HFF-Myc (cell line): ENCODE measurements around the gene ACVR1.

Experiments
- DNase-seq: peaks from one replicate; pipeline ENCODE4 v3.0.0-alpha.2; 2011; ENCODE audit warnings: low read depth; ENCODE audit errors: extremely low read depth
- H3K4me3 ChIP-seq: replicated peaks from 2 replicates; pipeline ENCODE4 v1.5.1; 2011; ENCODE audit warnings: low read depth, mild to moderate bottlenecking, control low read depth, low read length
- TF ChIP-seq, protein P1 (sequence below): IDR thresholded peaks from 2 replicates; pipeline ENCODE4 v1.5.1; 2012; ENCODE audit warnings: mild to moderate bottlenecking, low read depth, low read length, control low read depth; ENCODE audit errors: missing control alignments

The ACVR1 gene

DNA sequence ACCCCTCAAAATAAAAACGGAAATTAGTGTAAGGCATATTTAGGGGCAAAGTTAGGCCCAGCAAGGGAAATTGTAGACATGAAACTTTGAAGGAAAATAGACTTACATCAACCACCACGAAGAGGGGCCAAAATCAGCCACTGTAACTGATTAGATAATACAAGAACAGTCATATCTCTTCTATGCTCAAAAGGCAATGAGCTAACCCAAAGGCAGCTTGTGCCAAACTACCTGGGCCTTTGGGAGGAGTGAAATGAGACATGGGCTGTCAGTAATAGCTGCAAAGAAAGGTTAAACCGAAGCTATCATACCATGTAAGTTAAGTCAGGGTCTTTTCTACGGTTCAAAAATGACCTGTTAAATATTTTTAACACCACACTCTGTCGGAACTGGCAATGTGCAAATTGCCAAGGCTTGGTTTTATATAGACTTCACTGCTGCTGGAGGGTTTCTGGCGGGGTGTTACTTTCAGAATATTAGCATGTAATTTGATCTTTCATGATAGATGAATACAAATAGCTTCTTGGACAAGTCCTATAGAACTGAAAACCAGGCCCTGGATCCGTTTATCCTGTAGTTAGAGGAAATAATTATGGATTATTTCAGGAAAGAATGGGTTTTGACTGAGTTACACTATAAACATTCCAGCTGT is 69.6 kb downstream of the ACVR1 start:
- no peak overlapping the region for H3K4me3 ChIP-seq
- TF ChIP-seq, protein P1, sequence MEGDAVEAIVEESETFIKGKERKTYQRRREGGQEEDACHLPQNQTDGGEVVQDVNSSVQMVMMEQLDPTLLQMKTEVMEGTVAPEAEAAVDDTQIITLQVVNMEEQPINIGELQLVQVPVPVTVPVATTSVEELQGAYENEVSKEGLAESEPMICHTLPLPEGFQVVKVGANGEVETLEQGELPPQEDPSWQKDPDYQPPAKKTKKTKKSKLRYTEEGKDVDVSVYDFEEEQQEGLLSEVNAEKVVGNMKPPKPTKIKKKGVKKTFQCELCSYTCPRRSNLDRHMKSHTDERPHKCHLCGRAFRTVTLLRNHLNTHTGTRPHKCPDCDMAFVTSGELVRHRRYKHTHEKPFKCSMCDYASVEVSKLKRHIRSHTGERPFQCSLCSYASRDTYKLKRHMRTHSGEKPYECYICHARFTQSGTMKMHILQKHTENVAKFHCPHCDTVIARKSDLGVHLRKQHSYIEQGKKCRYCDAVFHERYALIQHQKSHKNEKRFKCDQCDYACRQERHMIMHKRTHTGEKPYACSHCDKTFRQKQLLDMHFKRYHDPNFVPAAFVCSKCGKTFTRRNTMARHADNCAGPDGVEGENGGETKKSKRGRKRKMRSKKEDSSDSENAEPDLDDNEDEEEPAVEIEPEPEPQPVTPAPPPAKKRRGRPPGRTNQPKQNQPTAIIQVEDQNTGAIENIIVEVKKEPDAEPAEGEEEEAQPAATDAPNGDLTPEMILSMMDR, result no peak
- DNase-seq, result no peak

DNA sequence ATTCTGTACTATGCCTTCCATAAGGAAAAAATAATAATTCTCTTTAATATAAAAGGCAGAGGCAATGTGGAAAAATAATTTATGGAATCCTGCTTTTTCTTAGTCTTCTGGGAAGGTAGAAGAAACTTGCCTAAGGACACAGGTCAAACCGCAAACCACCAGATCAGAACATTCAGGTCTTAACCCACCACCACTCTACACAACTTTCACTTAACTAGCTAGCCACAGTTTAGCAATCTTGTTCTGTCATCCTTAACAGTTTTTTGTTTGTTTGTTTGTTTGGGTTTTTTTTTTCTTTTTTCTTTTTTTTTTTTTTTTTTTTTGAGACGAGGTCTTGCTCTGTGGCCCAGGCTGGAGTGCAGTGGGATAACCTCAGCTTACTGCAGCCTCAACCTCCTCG is 70.6 kb downstream of the ACVR1 start:
- TF ChIP-seq, protein P1, result no peak
- no peak for DNase-seq
- H3K4me3 ChIP-seq, result no peak overlapping the region

GRCh38 chr2:157804355-157804754 is 71.8 kb downstream of the ACVR1 start:
- H3K4me3 ChIP-seq, result no peak overlapping the region
- TF ChIP-seq, protein P1, result no peak
- DNase-seq, result no peak

GRCh38 chr2:157803952-157804351 is 72.2 kb downstream of the ACVR1 start:
- TF ChIP-seq, protein P1, result no peak
- DNase-seq, result no peak
- H3K4me3 ChIP-seq, result no peak overlapping the region

DNA sequence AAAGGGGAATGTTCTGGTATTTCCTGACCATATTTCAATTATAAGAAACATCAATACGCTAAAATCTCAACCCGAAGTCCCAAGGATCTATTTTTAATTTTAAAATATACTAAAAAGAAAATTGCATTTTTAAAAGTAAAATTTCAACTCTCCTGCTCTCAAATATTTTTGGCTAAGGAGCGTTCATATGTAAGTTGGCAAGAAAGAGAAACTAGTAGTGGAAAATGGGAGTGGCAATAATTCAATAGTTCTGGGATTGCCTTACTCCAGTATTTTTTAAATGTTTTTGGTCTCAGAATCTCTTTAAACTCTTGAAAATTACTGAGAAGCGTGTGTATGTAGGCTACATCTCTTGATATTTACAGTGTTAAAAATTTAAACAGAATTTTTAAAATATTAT is 72.7 kb downstream of the ACVR1 start:
- TF ChIP-seq, protein P1, result no peak
- no peak for DNase-seq
- H3K4me3 ChIP-seq, result no peak overlapping the region

- no peak for DNase-seq
- H3K4me3 ChIP-seq, result no peak overlapping the region
- TF ChIP-seq, protein P1, result no peak
Observed at GRCh38 chr2:157800838-157801495, 75.2 kb downstream of the ACVR1 start.
